ENCODE results near the gene ADNP. TPM values are rescaled to one million over a fixed set of nuclear protein-coding genes. Genes with fewer than 3 reads are reported as not detected.

Gene ADNP
- total and polyA plus RNA-seq, 2 donors (not counting 1 experiment from before 2014, with no cell fraction given), result 20.4 to 94.8 TPM

GRCh38 chr20:50919567-50919966 is 11.7 kb downstream of the ADNP start:
- POLR2A ChIA-PET, result no interaction called here
- Mint-ChIP-seq H3K27ac (peak overlapping the region; percentile 72), H3K4me3 (no peak overlapping the region), H3K9me3 (ENCODE audit: insufficient read depth) (no peaks in the 10 kb centered on the region), H3K4me1 (peaks cover 84% of the 10 kb centered on the region), H3K27me3 (no peaks in the 10 kb centered on the region)
- WGBS (ENCODE audit: insufficient coverage), result 83% methylated on average over 5 of the region's 6 CpGs
- intact Hi-C loops (cut with micrococcal nuclease), result no loop called here
- Histone ChIP-seq H3K36me3 (replicated peaks in 1 of 2; ENCODE audit: control extremely low read depth in 1 of 2, control insufficient read depth in 1 of 2, extremely low read depth in 1 of 2, insufficient read depth in 2 of 2, low read length in 1 of 2) (peaks cover 2 to 21% of the 10 kb centered on the region in 2 experiments), H3K9ac (ENCODE audit: low read length) (no peak overlapping the region), H3K27me3 (replicated peaks in 1 of 4; ENCODE audit: control extremely low read depth in 1 of 4, control insufficient read depth in 3 of 4, insufficient read depth in 4 of 4, low read length in 3 of 4) (no peaks in the 10 kb centered on the region), H3K9me3 (ENCODE audit: control extremely low read depth in 1 of 3, control insufficient read depth in 2 of 3, insufficient read depth in 1 of 3, low read length in 2 of 3) (no peaks in the 10 kb centered on the region), H3K4me2 (replicated peaks; ENCODE audit: low read depth, low read length, poor library complexity, severe bottlenecking) (no peak overlapping the region), H3K4me3 (ENCODE audit: control extremely low read depth in 1 of 5, extremely low read depth in 1 of 5, insufficient read depth in 1 of 5, low read depth in 2 of 5, low read length in 4 of 5) (no peak overlapping the region), H2AFZ (ENCODE audit: insufficient read depth, low read depth, low read length, poor library complexity, severe bottlenecking) (no peak overlapping the region), H3K4me1 (ENCODE audit: control insufficient read depth in 2 of 2, insufficient read depth in 2 of 2, low read length in 2 of 2) (peaks cover 51 to 58% of the 10 kb centered on the region in 2 donors), H3K79me2 (ENCODE audit: control insufficient read depth, insufficient read depth, low read length) (peaks cover 100% of the 10 kb centered on the region), H4K20me1 (ENCODE audit: control insufficient read depth, insufficient read depth, low read length, poor library complexity, severe bottlenecking) (peaks cover 45% of the 10 kb centered on the region), H3K27ac (ENCODE audit: low read length in 2 of 2) (peak overlapping the region in 1 of 2 donors; percentile 57)
- ATAC-seq (ENCODE audit: low read depth) (no peak), DNase-seq (no peak)
- no peak for TF ChIP-seq EZH2 (IDR thresholded peaks at IDR 0.05; ENCODE audit: borderline replicate concordance, insufficient read depth, low read depth, low read length, poor library complexity, severe bottlenecking)
- TF ChIP-seq, protein P1, sequence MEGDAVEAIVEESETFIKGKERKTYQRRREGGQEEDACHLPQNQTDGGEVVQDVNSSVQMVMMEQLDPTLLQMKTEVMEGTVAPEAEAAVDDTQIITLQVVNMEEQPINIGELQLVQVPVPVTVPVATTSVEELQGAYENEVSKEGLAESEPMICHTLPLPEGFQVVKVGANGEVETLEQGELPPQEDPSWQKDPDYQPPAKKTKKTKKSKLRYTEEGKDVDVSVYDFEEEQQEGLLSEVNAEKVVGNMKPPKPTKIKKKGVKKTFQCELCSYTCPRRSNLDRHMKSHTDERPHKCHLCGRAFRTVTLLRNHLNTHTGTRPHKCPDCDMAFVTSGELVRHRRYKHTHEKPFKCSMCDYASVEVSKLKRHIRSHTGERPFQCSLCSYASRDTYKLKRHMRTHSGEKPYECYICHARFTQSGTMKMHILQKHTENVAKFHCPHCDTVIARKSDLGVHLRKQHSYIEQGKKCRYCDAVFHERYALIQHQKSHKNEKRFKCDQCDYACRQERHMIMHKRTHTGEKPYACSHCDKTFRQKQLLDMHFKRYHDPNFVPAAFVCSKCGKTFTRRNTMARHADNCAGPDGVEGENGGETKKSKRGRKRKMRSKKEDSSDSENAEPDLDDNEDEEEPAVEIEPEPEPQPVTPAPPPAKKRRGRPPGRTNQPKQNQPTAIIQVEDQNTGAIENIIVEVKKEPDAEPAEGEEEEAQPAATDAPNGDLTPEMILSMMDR (IDR thresholded peaks at IDR 0.05), result no peak
- CTCF ChIA-PET, result interaction anchor here (0.6 to 16.7 kb wide), 4 partner anchors 10 to 124 kb away, joined by 3 to 390 read pairs (median 10); partner anchors contain the start of gene BCAS4

DNA sequence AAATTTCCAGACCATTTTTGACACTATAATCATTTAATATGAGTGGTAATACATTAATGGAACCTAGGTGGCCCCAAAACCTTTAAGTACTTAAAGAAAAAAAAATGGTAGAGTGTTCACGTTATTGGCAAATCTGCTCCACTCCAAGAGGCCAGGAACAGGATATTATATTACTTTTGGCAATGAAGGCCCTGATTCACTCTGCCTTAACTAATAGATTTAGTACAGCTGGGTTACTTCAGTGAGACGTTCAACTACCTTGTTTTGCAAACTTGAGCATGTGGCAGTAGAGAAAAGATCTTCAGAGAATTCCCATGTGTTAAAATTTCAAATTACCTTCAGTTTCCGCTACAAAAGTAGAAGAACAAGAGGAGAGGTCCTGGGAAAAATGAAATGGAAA is 12.8 kb downstream of the ADNP start:
- ATAC-seq (ENCODE audit: low read depth) (no peak), DNase-seq (no peak)
- H3K79me2 ChIP-seq (ENCODE audit: control insufficient read depth, insufficient read depth, low read length), result peaks cover 100% of the 10 kb centered on the region
- H3K4me1 Mint-ChIP-seq, result peaks cover 86% of the 10 kb centered on the region
- peak overlapping the region; percentile 37 for H3K27ac Mint-ChIP-seq
- intact Hi-C loops (cut with micrococcal nuclease), result no loop called here
- CTCF ChIA-PET, result interaction anchor here (0.9 to 16.7 kb wide), 2 partner anchors 11 to 123 kb away, joined by 4 to 390 read pairs; partner anchors contain the start of gene BCAS4
- peaks cover 2 to 9% of the 10 kb centered on the region in 2 experiments for H3K36me3 ChIP-seq (replicated peaks in 1 of 2; ENCODE audit: control extremely low read depth in 1 of 2, control insufficient read depth in 1 of 2, extremely low read depth in 1 of 2, insufficient read depth in 2 of 2, low read length in 1 of 2)
- POLR2A ChIA-PET, result interaction anchor here (1.0 kb wide), 1 partner anchor 13 kb away, joined by 7 read pairs; the partner anchor contains the start of gene ADNP
- H3K9ac ChIP-seq (ENCODE audit: low read length), result no peak overlapping the region
- H2AFZ ChIP-seq (ENCODE audit: insufficient read depth, low read depth, low read length, poor library complexity, severe bottlenecking), result no peak overlapping the region
- TF ChIP-seq, protein P1 (IDR thresholded peaks at IDR 0.05), result no peak
- no peak for TF ChIP-seq EZH2 (IDR thresholded peaks at IDR 0.05; ENCODE audit: borderline replicate concordance, insufficient read depth, low read depth, low read length, poor library complexity, severe bottlenecking)
- no peaks in the 10 kb centered on the region for H3K9me3 ChIP-seq (ENCODE audit: control extremely low read depth in 1 of 3, control insufficient read depth in 2 of 3, insufficient read depth in 1 of 3, low read length in 2 of 3)
- H3K4me3 ChIP-seq (ENCODE audit: control extremely low read depth in 1 of 5, extremely low read depth in 1 of 5, insufficient read depth in 1 of 5, low read depth in 2 of 5, low read length in 4 of 5), result no peak overlapping the region
- peaks cover 51 to 57% of the 10 kb centered on the region in 2 donors for H3K4me1 ChIP-seq (ENCODE audit: control insufficient read depth in 2 of 2, insufficient read depth in 2 of 2, low read length in 2 of 2)
- H3K4me2 ChIP-seq (replicated peaks; ENCODE audit: low read depth, low read length, poor library complexity, severe bottlenecking), result no peak overlapping the region
- no peaks in the 10 kb centered on the region for H3K27me3 ChIP-seq (replicated peaks in 1 of 4; ENCODE audit: control extremely low read depth in 1 of 4, control insufficient read depth in 3 of 4, insufficient read depth in 4 of 4, low read length in 3 of 4)
- H3K27ac ChIP-seq (ENCODE audit: low read length in 2 of 2), result peak overlapping the region in 1 of 2 donors; percentile 65
- H3K9me3 Mint-ChIP-seq (ENCODE audit: insufficient read depth), result no peaks in the 10 kb centered on the region
- H4K20me1 ChIP-seq (ENCODE audit: control insufficient read depth, insufficient read depth, low read length, poor library complexity, severe bottlenecking), result peaks cover 50% of the 10 kb centered on the region
- no peak overlapping the region for H3K4me3 Mint-ChIP-seq
- no CpG with 5 or more reads among the region's 3 CpGs for WGBS (ENCODE audit: insufficient coverage)
- no peaks in the 10 kb centered on the region for H3K27me3 Mint-ChIP-seq

Data from B cell (primary cell).